HEK293 (cell line): ENCODE results near the gene PPP1R27.

Experiments
- CTCF ChIA-PET: fragments of 350-600 bp; formaldehyde crosslinking; extraction: SDS; loops from one replicate; lab custom pipeline; 2021; ENCODE audit warnings: antibody characterized with exemption; lab: Yijun Ruan, JAX
- POLR2A ChIA-PET: fragments of 300-600 bp; formaldehyde crosslinking; extraction: SDS; loops from one replicate; lab custom pipeline; 2020; ENCODE audit warnings: antibody characterized with exemption, inconsistent platforms; lab: Yijun Ruan, JAX
- H3K27ac ChIP-seq: fragments of 200-500 bp; sonication (Bioruptor generic); 2 replicates; pipeline ENCODE4 v1.5.1; 2014; ENCODE audit warnings: low read depth, low read length, control low read depth, inconsistent platforms; ENCODE audit errors: extremely low read depth
- H3K36me3 ChIP-seq, 2 experiments: fragments of 200-500 bp in 1 of 2; sonication (Bioruptor generic) in 1 of 2; 1 replicate in 1 of 2; 2 replicates in 1 of 2; pipeline ENCODE4 v1.5.1; 2014 to 2017; ENCODE audit warnings: inconsistent platforms in 2 of 2, low read length in 2 of 2; ENCODE audit not compliant: control insufficient read depth in 2 of 2, insufficient read depth in 1 of 2
- H3K4me1 ChIP-seq: fragments of 200-500 bp; sonication (Bioruptor generic); 2 replicates; pipeline ENCODE4 v1.5.1; 2014; ENCODE audit warnings: mild to moderate bottlenecking, low read length, inconsistent platforms; ENCODE audit not compliant: control insufficient read depth, insufficient read depth
- H3K4me3 ChIP-seq: 2 replicates; pipeline ENCODE4 v1.5.1; 2011; ENCODE audit warnings: low read depth, mild to moderate bottlenecking, control low read depth, low read length, moderate library complexity
- H3K9me3 ChIP-seq: fragments of 200-500 bp; sonication (Bioruptor generic); 2 replicates; pipeline ENCODE4 v1.5.1; 2014; ENCODE audit warnings: low read depth, low read length, inconsistent platforms; ENCODE audit not compliant: control insufficient read depth, insufficient read depth
- GLIS1 ChIP-seq: fragments of 450-650 bp; formaldehyde crosslinking; IDR thresholded peaks from 2 replicates; pipeline ENCODE4 v1.5.1; 2016; ENCODE audit warnings: missing biosample characterization, missing genetic modification characterization
- HOXA7 ChIP-seq: sonication (generic); formaldehyde crosslinking; IDR thresholded peaks from 2 replicates; pipeline ENCODE4 v1.8.1; 2022; ENCODE audit warnings: missing genetic modification reagents, borderline replicate concordance
- INSM2 ChIP-seq: fragments of 450-650 bp; formaldehyde crosslinking; IDR thresholded peaks from 2 replicates; pipeline ENCODE4 v1.5.1; 2016; ENCODE audit warnings: missing biosample characterization, missing genetic modification characterization
- KLF10 ChIP-seq: fragments of 450-650 bp; IDR thresholded peaks from 2 replicates; pipeline ENCODE4 v1.5.1; 2018; ENCODE audit warnings: missing biosample characterization, mild to moderate bottlenecking, missing genetic modification characterization
- ZBTB17 ChIP-seq: fragments of 450-650 bp; formaldehyde crosslinking; IDR thresholded peaks from 2 replicates; pipeline ENCODE4 v1.5.1; 2016; ENCODE audit warnings: missing biosample characterization, missing genetic modification characterization
- ZBTB7A ChIP-seq: fragments of 450-650 bp; formaldehyde crosslinking; IDR thresholded peaks from 2 replicates; pipeline ENCODE4 v1.5.1; 2016; ENCODE audit warnings: low read depth, missing biosample characterization, missing genetic modification characterization
- ZIC2 ChIP-seq: fragments of 450-650 bp; formaldehyde crosslinking; IDR thresholded peaks from 2 replicates; pipeline ENCODE4 v1.5.1; 2016; ENCODE audit warnings: missing biosample characterization, missing genetic modification characterization
- ZNF121 ChIP-seq: fragments of 450-650 bp; formaldehyde crosslinking; IDR thresholded peaks from 2 replicates; pipeline ENCODE4 v1.5.1; 2016; ENCODE audit warnings: missing biosample characterization, missing genetic modification characterization
- ZNF24 ChIP-seq: fragments of 450-650 bp; formaldehyde crosslinking; IDR thresholded peaks from 2 replicates; pipeline ENCODE4 v1.5.1; 2016; ENCODE audit warnings: missing biosample characterization, missing genetic modification characterization
- ZNF266 ChIP-seq: fragments of 450-650 bp; formaldehyde crosslinking; IDR thresholded peaks from 2 replicates; pipeline ENCODE4 v1.5.1; 2016; ENCODE audit warnings: missing biosample characterization, missing genetic modification characterization, low read depth
- ZNF302 ChIP-seq: fragments of 450-650 bp; formaldehyde crosslinking; IDR thresholded peaks from 2 replicates; pipeline ENCODE4 v1.5.1; 2016; ENCODE audit warnings: missing biosample characterization, missing genetic modification characterization, low read depth
- ZNF341 ChIP-seq: fragments of 450-650 bp; formaldehyde crosslinking; IDR thresholded peaks from 2 replicates; pipeline ENCODE4; 2016; ENCODE audit warnings: low read depth, missing biosample characterization, missing genetic modification characterization
- ZNF354C ChIP-seq: fragments of 450-650 bp; formaldehyde crosslinking; IDR thresholded peaks from 2 replicates; pipeline ENCODE4 v1.5.1; 2016; ENCODE audit warnings: missing biosample characterization, missing genetic modification characterization, low read depth, borderline replicate concordance
- ZNF514 ChIP-seq: fragments of 450-650 bp; formaldehyde crosslinking; IDR thresholded peaks from 2 replicates; pipeline ENCODE4 v1.5.1; 2016; ENCODE audit warnings: missing biosample characterization, missing genetic modification characterization
- ZNF544 ChIP-seq: fragments of 450-650 bp; formaldehyde crosslinking; IDR thresholded peaks from 2 replicates; pipeline ENCODE4 v1.5.0; 2017; ENCODE audit warnings: missing biosample characterization, missing genetic modification characterization
- ZNF558 ChIP-seq: fragments of 450-650 bp; formaldehyde crosslinking; IDR thresholded peaks from 2 replicates; pipeline ENCODE4 v1.5.1; 2016; ENCODE audit warnings: missing biosample characterization, missing genetic modification characterization
- ZNF600 ChIP-seq: fragments of 450-650 bp; formaldehyde crosslinking; IDR thresholded peaks from 2 replicates; pipeline ENCODE4 v1.5.1; 2016; ENCODE audit warnings: missing biosample characterization, missing genetic modification characterization
- ZNF629 ChIP-seq: fragments of 450-650 bp; formaldehyde crosslinking; IDR thresholded peaks from 2 replicates; pipeline ENCODE4 v1.5.1; 2017; ENCODE audit warnings: missing biosample characterization, missing genetic modification characterization
- ZNF660 ChIP-seq: fragments of 450-650 bp; IDR thresholded peaks from 2 replicates; pipeline ENCODE4 v1.5.1; 2018; ENCODE audit warnings: missing biosample characterization, mild to moderate bottlenecking, missing genetic modification characterization
- ZNF670 ChIP-seq: fragments of 450-650 bp; formaldehyde crosslinking; IDR thresholded peaks from 2 replicates; pipeline ENCODE4 v1.5.1; 2016; ENCODE audit warnings: missing biosample characterization, missing genetic modification characterization, low read depth
- TF ChIP-seq, protein P1 (sequence below): fragments of 450-650 bp; formaldehyde crosslinking; IDR thresholded peaks from 2 replicates; pipeline ENCODE4 v1.5.1; 2016; ENCODE audit warnings: missing biosample characterization, missing genetic modification characterization
- TF ChIP-seq, protein P2 (sequence below): fragments of 450-650 bp; formaldehyde crosslinking; IDR thresholded peaks from 2 replicates; pipeline ENCODE4 v1.5.1; 2016; ENCODE audit warnings: missing biosample characterization, missing genetic modification characterization
- TF ChIP-seq, protein P3 (sequence below): fragments of 450-650 bp; formaldehyde crosslinking; IDR thresholded peaks from 2 replicates; pipeline ENCODE4 v1.5.1; 2016; ENCODE audit warnings: missing biosample characterization, missing genetic modification characterization

Gene PPP1R27

GRCh38 chr17:81845881-81846742, 11.3 kb upstream of the PPP1R27 start:
- Histone ChIP-seq H3K27ac (no peak overlapping the region), H3K4me3 (no peak overlapping the region), H3K36me3 (peaks cover 37 to 75% of the 10 kb centered on the region in 2 experiments), H3K9me3 (no peaks in the 10 kb centered on the region), H3K4me1 (no peaks in the 10 kb centered on the region)
- ChIA-PET CTCF (interaction anchor here (1.8 kb wide), 1 partner anchor 110 kb away, joined by 4 read pairs; no protein-coding TSS in a partner anchor), POLR2A (interaction anchor here (0.6 to 1.0 kb wide), 2 partner anchors 13 to 143 kb away, joined by 3 read pairs; partner anchors contain the start of genes MCRIP1 and MRPL12)
- TF ChIP-seq ZNF341 (tag by site-specific recombination) (no peak), ZBTB7A (tag by site-specific recombination) (no peak), GLIS1 (tag by site-specific recombination) (no peak), ZBTB17 (tag by site-specific recombination) (no peak), ZNF629 (tag by site-specific recombination) (no peak), ZNF660 (tag by site-specific recombination) (no peak), ZNF302 (no peak)
- TF ChIP-seq, protein P1, sequence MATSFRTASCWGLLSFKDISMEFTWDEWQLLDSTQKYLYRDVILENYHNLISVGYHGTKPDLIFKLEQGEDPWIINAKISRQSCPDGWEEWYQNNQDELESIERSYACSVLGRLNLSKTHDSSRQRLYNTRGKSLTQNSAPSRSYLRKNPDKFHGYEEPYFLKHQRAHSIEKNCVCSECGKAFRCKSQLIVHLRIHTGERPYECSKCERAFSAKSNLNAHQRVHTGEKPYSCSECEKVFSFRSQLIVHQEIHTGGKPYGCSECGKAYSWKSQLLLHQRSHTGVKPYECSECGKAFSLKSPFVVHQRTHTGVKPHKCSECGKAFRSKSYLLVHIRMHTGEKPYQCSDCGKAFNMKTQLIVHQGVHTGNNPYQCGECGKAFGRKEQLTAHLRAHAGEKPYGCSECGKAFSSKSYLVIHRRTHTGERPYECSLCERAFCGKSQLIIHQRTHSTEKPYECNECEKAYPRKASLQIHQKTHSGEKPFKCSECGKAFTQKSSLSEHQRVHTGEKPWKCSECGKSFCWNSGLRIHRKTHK: no peak
- TF ChIP-seq, protein P2, sequence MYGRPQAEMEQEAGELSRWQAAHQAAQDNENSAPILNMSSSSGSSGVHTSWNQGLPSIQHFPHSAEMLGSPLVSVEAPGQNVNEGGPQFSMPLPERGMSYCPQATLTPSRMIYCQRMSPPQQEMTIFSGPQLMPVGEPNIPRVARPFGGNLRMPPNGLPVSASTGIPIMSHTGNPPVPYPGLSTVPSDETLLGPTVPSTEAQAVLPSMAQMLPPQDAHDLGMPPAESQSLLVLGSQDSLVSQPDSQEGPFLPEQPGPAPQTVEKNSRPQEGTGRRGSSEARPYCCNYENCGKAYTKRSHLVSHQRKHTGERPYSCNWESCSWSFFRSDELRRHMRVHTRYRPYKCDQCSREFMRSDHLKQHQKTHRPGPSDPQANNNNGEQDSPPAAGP (tag by site-specific recombination): no peak

- Histone ChIP-seq H3K27ac (no peak overlapping the region), H3K4me3 (no peak overlapping the region), H3K4me1 (no peaks in the 10 kb centered on the region), H3K9me3 (no peaks in the 10 kb centered on the region), H3K36me3 (peaks cover 29 to 67% of the 10 kb centered on the region in 2 experiments)
- CTCF ChIA-PET: no interaction called here
- no peak for TF ChIP-seq ZIC2
- no peak for TF ChIP-seq INSM2
- no peak for TF ChIP-seq ZNF670
- 0 out of 2 replicates have a peak, but pooled peaks have one; percentile 21 for TF ChIP-seq ZNF600 (tag by site-specific recombination)
- no peak for TF ChIP-seq ZNF514
- no peak for TF ChIP-seq ZNF121 (tag by site-specific recombination)
- TF ChIP-seq HOXA7 (CRISPR knock-in tag): no peak
- POLR2A ChIA-PET: interaction anchor here (0.5 to 1.3 kb wide), 4 partner anchors 11 to 278 kb away, joined by 3 read pairs; partner anchors contain the start of gene MCRIP1
Measured at GRCh38 chr17:81845361-81845760, 10.5 kb upstream of the PPP1R27 start.

DNA sequence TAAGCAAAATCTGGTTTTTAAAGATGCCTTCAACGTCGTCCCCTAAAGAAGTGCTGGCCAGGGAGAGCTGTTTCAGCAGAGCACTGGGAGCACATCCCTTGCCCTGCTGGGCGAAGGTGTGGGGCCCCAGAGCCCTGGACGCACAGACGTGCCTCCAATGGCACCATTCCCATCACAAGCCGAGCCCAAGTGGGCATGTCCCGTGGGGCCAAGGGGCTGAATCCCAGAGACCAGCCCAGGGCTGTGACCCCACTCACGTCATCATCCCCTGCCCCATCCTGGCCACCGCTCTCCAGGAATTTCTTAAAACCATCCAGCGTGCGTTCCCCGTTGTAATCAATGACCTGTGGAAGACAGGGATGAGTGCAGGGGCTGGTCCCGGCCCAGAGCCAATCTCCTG, 10.0 kb upstream of the PPP1R27 start:
- Histone ChIP-seq H3K4me3 (no peak overlapping the region), H3K4me1 (no peaks in the 10 kb centered on the region)
- POLR2A ChIA-PET: interaction anchor here (0.5 to 1.3 kb wide), 3 partner anchors 12 to 277 kb away, joined by 3 read pairs; partner anchors contain the start of gene MCRIP1

More for the DNA sequence above, 10.0 kb upstream of the PPP1R27 start:
- no peaks in the 10 kb centered on the region for H3K9me3 ChIP-seq
- H3K36me3 ChIP-seq: peaks cover 24 to 67% of the 10 kb centered on the region in 2 experiments
- CTCF ChIA-PET: no interaction called here
- H3K27ac ChIP-seq: no peak overlapping the region
- no peak for TF ChIP-seq ZNF24 (tag by site-specific recombination)
- no peak for TF ChIP-seq KLF10 (tag by site-specific recombination)
- no peak for TF ChIP-seq ZNF354C
- no peak for TF ChIP-seq ZNF544 (tag by site-specific recombination)
- TF ChIP-seq ZNF558 (tag by site-specific recombination): no peak
- TF ChIP-seq, protein P3, sequence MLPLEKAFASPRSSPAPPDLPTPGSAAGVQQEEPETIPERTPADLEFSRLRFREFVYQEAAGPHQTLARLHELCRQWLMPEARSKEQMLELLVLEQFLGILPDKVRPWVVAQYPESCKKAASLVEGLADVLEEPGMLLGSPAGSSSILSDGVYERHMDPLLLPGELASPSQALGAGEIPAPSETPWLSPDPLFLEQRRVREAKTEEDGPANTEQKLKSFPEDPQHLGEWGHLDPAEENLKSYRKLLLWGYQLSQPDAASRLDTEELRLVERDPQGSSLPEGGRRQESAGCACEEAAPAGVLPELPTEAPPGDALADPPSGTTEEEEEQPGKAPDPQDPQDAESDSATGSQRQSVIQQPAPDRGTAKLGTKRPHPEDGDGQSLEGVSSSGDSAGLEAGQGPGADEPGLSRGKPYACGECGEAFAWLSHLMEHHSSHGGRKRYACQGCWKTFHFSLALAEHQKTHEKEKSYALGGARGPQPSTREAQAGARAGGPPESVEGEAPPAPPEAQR (tag by site-specific recombination): no peak
- TF ChIP-seq ZNF266 (tag by site-specific recombination): no peak
